Activated T-helper 1 cell treated with anti-CD3 and anti-CD28 coated beads, Interleukin-12 subunit alpha, Interleukin-12 subunit beta, Interleukin-2, Interleukin-4 antibody, amounts not matched to agents 30 ng/mL and 10 ng/mL and 1 ng/mL, durations not matched to agents 14 hours and 24 hours and 36 hours (primary cell): Measurements from ENCODE around the gene SLC4A7. TPM values are rescaled to one million over a fixed set of nuclear protein-coding genes. Genes with fewer than 3 reads are reported as not detected.

Source experiments
- DNase-seq: peaks from one replicate; pipeline ENCODE4 v3.0.0; 2021; ENCODE audit warnings: low spot score
- H3K27ac Mint-ChIP-seq: one replicate; pipeline ENCODE4 v1.8.0; 2021; ENCODE audit warnings: mild to moderate bottlenecking, mixed read lengths
- H3K27me3 Mint-ChIP-seq: one replicate; pipeline ENCODE4 v1.8.0; 2022; ENCODE audit warnings: mild to moderate bottlenecking, moderate library complexity, mixed read lengths; ENCODE audit not compliant: insufficient read depth
- H3K36me3 Mint-ChIP-seq: one replicate; pipeline ENCODE4 v1.8.0; 2021; ENCODE audit warnings: low read depth, mixed read lengths
- H3K4me1 Mint-ChIP-seq: one replicate; pipeline ENCODE4 v1.8.0; 2021; ENCODE audit warnings: low read depth, mixed read lengths
- H3K4me3 Mint-ChIP-seq: one replicate; pipeline ENCODE4 v1.8.0; 2021; ENCODE audit warnings: mild to moderate bottlenecking, moderate library complexity, mixed read lengths
- H3K9me3 Mint-ChIP-seq: one replicate; pipeline ENCODE4 v1.8.0; 2021; ENCODE audit warnings: mixed read lengths
- intact Hi-C: fragments of 100-400 bp; cut with micrococcal nuclease; formaldehyde crosslinking; loops from one replicate; pipeline ENCODE4 v1.15.1; 2024
- total RNA-seq: library from RNA; stranded (reverse); gene quantifications from 2 replicates; pipeline ENCODE4 v1.2.3, GENCODE V29; 2022

Gene SLC4A7
- total RNA-seq, 1 donor from 2014 or later: 65.5 TPM

GRCh38 chr3:27360113-27361078 is 123.8 kb downstream of the SLC4A7 start:
- peaks cover 24% of the 10 kb centered on the region for H3K4me1 Mint-ChIP-seq
- intact Hi-C loops: no loop called here
- H3K27me3 Mint-ChIP-seq: peaks cover 6% of the 10 kb centered on the region
- no peak overlapping the region for H3K4me3 Mint-ChIP-seq
- DNase-seq: no peak
- no peak overlapping the region for H3K27ac Mint-ChIP-seq
- no peaks in the 10 kb centered on the region for H3K9me3 Mint-ChIP-seq
- no peaks in the 10 kb centered on the region for H3K36me3 Mint-ChIP-seq

GRCh38 chr3:27358372-27358771 is 125.8 kb downstream of the SLC4A7 start:
- Mint-ChIP-seq H3K4me1 (peaks cover 24% of the 10 kb centered on the region), H3K4me3 (no peak overlapping the region), H3K27ac (no peak overlapping the region), H3K9me3 (no peaks in the 10 kb centered on the region), H3K36me3 (no peaks in the 10 kb centered on the region), H3K27me3 (peaks cover 14% of the 10 kb centered on the region)
- intact Hi-C loops: loop anchor here (5.0 kb wide), 1 partner anchor 46 kb away; no protein-coding TSS in a partner anchor
- DNase-seq: no peak

- intact Hi-C loops: loop anchor here (1.0 to 5.0 kb wide), 4 partner anchors 12 to 324 kb away; partner anchors contain the start of gene NEK10
- Mint-ChIP-seq H3K4me3 (no peak overlapping the region), H3K9me3 (no peaks in the 10 kb centered on the region), H3K4me1 (peaks cover 24% of the 10 kb centered on the region), H3K27me3 (peaks cover 16% of the 10 kb centered on the region), H3K36me3 (no peaks in the 10 kb centered on the region), H3K27ac (no peak overlapping the region)
- peak; percentile 35 for DNase-seq
Observed at GRCh38 chr3:27357665-27358258, 126.4 kb downstream of the SLC4A7 start.

- H3K36me3 Mint-ChIP-seq: no peaks in the 10 kb centered on the region
- no peak overlapping the region for H3K4me3 Mint-ChIP-seq
- no peak overlapping the region for H3K27ac Mint-ChIP-seq
- H3K9me3 Mint-ChIP-seq: no peaks in the 10 kb centered on the region
- peaks cover 16% of the 10 kb centered on the region for H3K27me3 Mint-ChIP-seq
- intact Hi-C loops: loop anchor here (1.0 to 5.0 kb wide), 4 partner anchors 12 to 324 kb away; partner anchors contain the start of gene NEK10
- H3K4me1 Mint-ChIP-seq: peaks cover 24% of the 10 kb centered on the region
- no peak for DNase-seq
Observed at GRCh38 chr3:27356976-27357375, 127.2 kb downstream of the SLC4A7 start.

GRCh38 chr3:27354588-27355203 is 129.5 kb downstream of the SLC4A7 start:
- H3K27me3 Mint-ChIP-seq: peaks cover 16% of the 10 kb centered on the region
- H3K4me3 Mint-ChIP-seq: no peak overlapping the region
- H3K36me3 Mint-ChIP-seq: no peaks in the 10 kb centered on the region
- intact Hi-C loops: loop anchor here (5.0 kb wide), 1 partner anchor 42 kb away; no protein-coding TSS in a partner anchor
- no peak for DNase-seq
- H3K27ac Mint-ChIP-seq: no peak overlapping the region
- H3K9me3 Mint-ChIP-seq: no peaks in the 10 kb centered on the region
- peaks cover 17% of the 10 kb centered on the region for H3K4me1 Mint-ChIP-seq

- Mint-ChIP-seq H3K9me3 (no peaks in the 10 kb centered on the region), H3K4me3 (no peak overlapping the region), H3K36me3 (no peaks in the 10 kb centered on the region), H3K27ac (no peak overlapping the region), H3K4me1 (peaks cover 12% of the 10 kb centered on the region), H3K27me3 (peaks cover 16% of the 10 kb centered on the region)
- no peak for DNase-seq
- intact Hi-C loops: no loop called here
Observed at GRCh38 chr3:27354161-27354560, 130.0 kb downstream of the SLC4A7 start.

GRCh38 chr3:27353221-27353620 is 131.0 kb downstream of the SLC4A7 start:
- Mint-ChIP-seq H3K27ac (no peak overlapping the region), H3K4me3 (no peak overlapping the region), H3K36me3 (no peaks in the 10 kb centered on the region), H3K27me3 (peaks cover 16% of the 10 kb centered on the region), H3K9me3 (no peaks in the 10 kb centered on the region), H3K4me1 (peaks cover 6% of the 10 kb centered on the region)
- intact Hi-C loops: no loop called here
- DNase-seq: no peak

GRCh38 chr3:27352047-27352446 is 132.1 kb downstream of the SLC4A7 start:
- Mint-ChIP-seq H3K4me3 (no peak overlapping the region), H3K9me3 (no peaks in the 10 kb centered on the region), H3K27me3 (peaks cover 16% of the 10 kb centered on the region), H3K36me3 (no peaks in the 10 kb centered on the region), H3K27ac (no peak overlapping the region), H3K4me1 (no peaks in the 10 kb centered on the region)
- intact Hi-C loops: no loop called here
- DNase-seq: no peak

- Mint-ChIP-seq H3K27me3 (peaks cover 6% of the 10 kb centered on the region), H3K9me3 (no peaks in the 10 kb centered on the region), H3K4me1 (no peaks in the 10 kb centered on the region), H3K4me3 (no peak overlapping the region), H3K36me3 (no peaks in the 10 kb centered on the region), H3K27ac (no peak overlapping the region)
- intact Hi-C loops: no loop called here
- DNase-seq: no peak
Observed at GRCh38 chr3:27349832-27350231, 134.4 kb downstream of the SLC4A7 start.

GRCh38 chr3:27345959-27346865 is 138.0 kb downstream of the SLC4A7 start:
- Mint-ChIP-seq H3K4me3 (no peak overlapping the region), H3K27me3 (peaks cover 2% of the 10 kb centered on the region), H3K4me1 (no peaks in the 10 kb centered on the region), H3K36me3 (no peaks in the 10 kb centered on the region), H3K27ac (no peak overlapping the region), H3K9me3 (no peaks in the 10 kb centered on the region)
- intact Hi-C loops: no loop called here
- DNase-seq: no peak

GRCh38 chr3:27345493-27345892 is 138.7 kb downstream of the SLC4A7 start:
- Mint-ChIP-seq H3K36me3 (no peaks in the 10 kb centered on the region), H3K4me1 (no peaks in the 10 kb centered on the region), H3K27me3 (peaks cover 2% of the 10 kb centered on the region), H3K9me3 (no peaks in the 10 kb centered on the region), H3K4me3 (no peak overlapping the region), H3K27ac (no peak overlapping the region)
- intact Hi-C loops: no loop called here
- DNase-seq: peak; percentile 2

GRCh38 chr3:27345045-27345444 is 139.1 kb downstream of the SLC4A7 start:
- no peaks in the 10 kb centered on the region for H3K9me3 Mint-ChIP-seq
- no peak overlapping the region for H3K4me3 Mint-ChIP-seq
- no peaks in the 10 kb centered on the region for H3K36me3 Mint-ChIP-seq
- no peak for DNase-seq
- intact Hi-C loops: no loop called here
- H3K4me1 Mint-ChIP-seq: no peaks in the 10 kb centered on the region
- peaks cover 2% of the 10 kb centered on the region for H3K27me3 Mint-ChIP-seq
- no peak overlapping the region for H3K27ac Mint-ChIP-seq
